ENCODE data around the gene WWTR1.

Gene WWTR1

DNA sequence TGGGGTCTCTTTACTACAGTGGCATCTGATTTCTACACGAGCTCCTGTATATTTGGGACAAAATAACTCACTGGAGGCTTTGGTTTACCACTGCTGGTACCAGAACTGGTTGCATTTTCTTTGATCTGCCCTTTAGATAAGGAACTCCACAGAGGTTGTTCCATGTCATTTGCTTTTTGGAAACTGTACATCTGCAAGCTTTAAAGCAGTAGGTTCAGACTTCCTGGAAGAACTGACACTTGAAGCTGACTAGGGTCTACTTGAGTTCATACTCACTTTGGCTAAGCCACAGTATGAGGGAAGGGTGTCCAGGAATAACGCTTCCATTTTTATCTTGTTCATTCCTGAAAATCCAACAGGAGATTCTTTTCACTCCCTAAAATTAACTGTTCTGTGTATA is 86.4 kb downstream of the WWTR1 start:
- in situ Hi-C loops (cut with MboI; ENCODE audit: low sequenced_read_pairs): no loop called here

DNA sequence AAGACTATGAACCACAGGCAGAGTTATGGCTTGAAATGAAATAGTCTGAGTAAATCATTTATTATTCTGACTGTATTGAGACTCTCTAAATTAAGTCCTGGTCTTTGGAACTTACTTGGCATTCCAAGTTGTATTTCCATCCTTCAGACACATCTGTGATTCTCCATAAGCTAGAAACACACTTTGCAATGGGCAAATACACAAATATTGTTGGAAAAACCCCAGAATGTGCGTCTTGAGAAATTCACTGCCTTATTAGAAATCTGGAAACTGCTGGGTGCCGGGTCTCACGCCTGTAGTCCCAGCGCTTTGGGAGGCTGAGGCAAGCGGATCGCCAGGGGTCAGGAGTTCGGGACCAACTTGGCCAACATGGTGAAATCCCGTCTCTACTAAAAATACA is 87.8 kb downstream of the WWTR1 start:
- in situ Hi-C loops (cut with MboI; ENCODE audit: low sequenced_read_pairs): no loop called here

GRCh38 chr3:149567381-149567780 is 90.4 kb downstream of the WWTR1 start:
- in situ Hi-C loops (cut with MboI; ENCODE audit: low sequenced_read_pairs): no loop called here

DNA sequence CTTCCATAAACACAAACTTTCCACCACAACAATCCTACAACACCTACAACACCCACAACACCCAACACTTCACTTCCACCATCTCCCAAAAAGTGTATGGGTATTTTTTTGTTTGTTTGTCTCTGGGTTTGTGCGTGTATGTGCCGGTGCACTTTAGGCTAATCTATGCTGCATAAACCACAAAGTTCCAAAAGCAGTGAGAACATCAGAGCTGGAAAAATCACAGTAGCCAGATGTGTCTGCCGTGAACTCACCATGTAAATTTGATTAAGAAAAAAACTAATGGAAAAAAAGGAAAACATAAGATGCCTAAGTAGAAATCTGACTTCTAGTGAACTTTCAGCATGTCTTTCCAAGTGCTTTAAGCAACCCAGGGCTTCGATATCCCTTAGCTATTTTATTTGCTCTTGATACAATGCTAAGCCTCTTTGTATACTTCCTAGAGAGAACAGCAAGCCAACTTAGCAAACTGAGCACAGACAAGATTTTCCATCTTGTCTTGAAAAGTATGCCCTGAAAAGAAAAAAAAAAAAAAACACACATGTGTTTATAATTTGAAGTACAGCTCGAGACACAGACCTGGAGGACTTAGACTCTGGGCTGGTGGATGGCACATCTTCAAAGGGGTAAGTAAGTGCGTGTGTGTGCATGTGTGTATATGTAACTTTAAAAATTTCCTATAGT is 91.4 kb downstream of the WWTR1 start:
- in situ Hi-C loops (cut with MboI; ENCODE audit: low sequenced_read_pairs): no loop called here

DNA sequence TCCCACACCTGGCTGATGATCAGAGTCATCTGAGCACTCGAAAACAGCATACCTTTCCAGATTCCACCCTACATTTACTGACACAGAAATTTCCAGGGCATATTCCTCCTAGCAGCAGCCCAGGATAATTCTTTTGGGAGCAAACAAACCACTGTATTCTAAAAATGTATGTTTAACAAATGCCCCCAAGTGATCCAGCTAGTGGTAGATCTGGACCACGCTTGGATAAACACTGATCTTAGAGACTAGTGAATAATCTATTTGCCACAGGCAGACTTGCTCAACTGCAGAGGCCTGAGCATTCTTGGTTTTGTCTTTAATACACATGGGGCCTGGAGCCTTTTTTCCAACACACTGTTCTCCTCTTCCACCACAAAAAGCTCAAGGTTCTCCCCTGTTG is 93.7 kb downstream of the WWTR1 start:
- in situ Hi-C loops (cut with MboI; ENCODE audit: low sequenced_read_pairs): no loop called here

- in situ Hi-C loops (cut with MboI; ENCODE audit: low sequenced_read_pairs): no loop called here
These were observed 94.7 kb downstream of the WWTR1 start for GRCh38 chr3:149563114-149563513.

DNA sequence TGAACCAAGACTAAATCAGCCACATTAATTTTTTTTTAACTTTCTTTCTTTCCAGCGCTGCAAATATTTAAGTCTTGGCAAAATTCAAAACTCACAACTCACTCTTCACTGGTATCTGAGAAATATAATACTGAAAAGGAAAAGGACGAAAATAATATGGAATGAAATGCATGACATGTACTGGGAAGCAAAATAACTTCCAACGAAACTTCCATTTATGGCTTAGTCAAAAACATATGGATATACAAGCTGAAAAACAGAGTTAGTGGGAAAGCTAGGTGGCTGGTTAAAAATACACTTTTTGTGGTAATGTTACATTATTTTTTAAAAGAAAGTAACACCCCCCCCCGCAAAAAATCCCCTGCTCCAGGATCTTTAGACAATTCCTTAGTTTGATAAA is 97.2 kb downstream of the WWTR1 start:
- in situ Hi-C loops (cut with MboI; ENCODE audit: low sequenced_read_pairs): no loop called here

- in situ Hi-C loops (cut with MboI; ENCODE audit: low sequenced_read_pairs): no loop called here
These were observed 97.8 kb downstream of the WWTR1 start for GRCh38 chr3:149560001-149560400.

GRCh38 chr3:149559525-149559924 is 98.3 kb downstream of the WWTR1 start:
- in situ Hi-C loops (cut with MboI; ENCODE audit: low sequenced_read_pairs): no loop called here

- in situ Hi-C loops (cut with MboI; ENCODE audit: low sequenced_read_pairs): no loop called here
These were observed 101.9 kb downstream of the WWTR1 start for GRCh38 chr3:149555927-149556326.

DNA sequence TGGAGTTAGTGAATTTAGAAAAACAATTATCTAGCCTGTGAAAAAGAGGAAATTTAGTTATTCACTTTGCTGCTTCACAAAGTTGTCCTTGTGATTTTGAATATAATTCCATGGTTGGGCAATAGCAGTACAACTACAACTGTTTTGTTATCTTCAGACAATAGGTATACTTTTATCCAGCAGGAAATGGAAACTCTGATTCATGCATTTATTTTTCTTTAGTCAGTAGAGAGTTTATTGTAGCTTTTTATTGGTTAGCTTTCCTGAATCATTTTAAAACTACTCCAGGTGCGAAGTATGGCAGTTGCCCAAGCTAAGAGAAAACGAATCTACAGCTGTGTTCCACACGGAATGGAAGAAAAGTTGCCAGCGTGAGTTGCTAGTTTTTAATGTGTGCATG is 103.0 kb downstream of the WWTR1 start:
- in situ Hi-C loops (cut with MboI; ENCODE audit: low sequenced_read_pairs): no loop called here

DNA sequence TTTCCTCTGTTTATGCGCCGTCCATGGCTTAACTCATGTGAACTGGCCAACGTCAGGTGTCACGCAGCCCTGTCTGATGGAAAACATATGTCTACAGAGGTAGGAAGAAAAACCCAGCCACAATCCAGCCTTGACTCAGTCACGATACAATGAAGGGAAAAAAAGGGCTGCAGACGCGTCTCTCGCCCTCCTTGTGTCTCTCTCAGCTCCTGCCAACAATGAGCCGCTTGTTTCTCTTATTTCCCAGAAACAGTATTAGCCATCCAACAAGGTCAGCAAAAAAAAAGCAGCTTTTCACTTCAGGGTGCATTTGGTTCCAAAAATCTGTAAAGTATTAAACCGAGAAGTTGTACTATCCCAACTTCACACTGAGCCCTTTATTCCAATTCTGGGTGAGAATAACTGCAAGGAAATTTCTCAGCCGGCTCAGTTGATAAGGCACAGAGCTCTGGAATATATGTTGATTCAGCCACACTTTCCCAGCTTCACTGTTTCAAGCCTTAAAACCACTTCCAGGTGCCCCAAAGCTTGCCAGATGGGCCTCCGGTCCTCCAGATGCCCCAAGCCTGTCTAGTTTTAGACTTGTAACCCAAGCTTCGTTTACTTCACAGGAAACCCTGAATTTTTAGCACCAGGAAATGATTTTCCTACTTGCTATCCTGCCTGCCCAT is 103.9 kb downstream of the WWTR1 start:
- in situ Hi-C loops (cut with MboI; ENCODE audit: low sequenced_read_pairs): no loop called here

DNA sequence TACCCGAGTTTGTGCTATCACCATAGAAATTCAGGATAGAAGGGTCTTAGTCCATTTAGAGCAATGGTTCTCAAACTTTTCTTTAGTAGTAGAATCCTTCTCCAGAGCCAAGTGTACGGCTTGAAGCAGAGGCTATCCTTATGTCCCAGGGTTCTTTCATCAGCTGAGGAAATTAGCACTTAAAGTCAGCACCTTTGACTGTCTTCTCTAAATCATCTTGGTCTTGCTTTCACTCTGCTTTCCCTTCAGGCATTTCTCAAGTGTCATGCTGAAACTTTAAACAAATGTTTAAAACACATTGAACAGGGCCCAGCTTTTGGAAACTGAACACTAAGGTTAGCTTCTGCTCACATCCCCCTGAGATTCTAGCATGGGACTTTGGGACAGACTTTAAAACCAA is 105.1 kb downstream of the WWTR1 start:
- in situ Hi-C loops (cut with MboI; ENCODE audit: low sequenced_read_pairs): no loop called here

DNA sequence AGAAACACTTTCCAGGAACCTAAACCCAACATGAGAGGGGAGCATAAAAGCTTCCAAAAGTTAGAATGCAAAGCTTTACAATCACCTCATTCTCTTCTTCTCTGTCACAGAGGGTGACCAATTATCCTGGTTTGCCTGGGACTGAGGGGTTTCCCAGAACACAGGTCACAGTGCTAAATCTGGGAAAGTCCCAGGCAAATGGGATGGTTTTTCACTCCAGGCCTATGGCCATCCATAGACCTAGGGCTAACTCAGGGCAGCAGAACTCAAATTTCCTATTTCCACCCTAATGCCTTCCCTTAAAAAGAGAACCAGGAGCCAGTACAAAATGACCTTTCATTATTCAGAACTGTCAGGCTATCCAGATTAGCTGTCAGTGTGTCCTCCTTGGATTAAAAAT is 106.3 kb downstream of the WWTR1 start:
- in situ Hi-C loops (cut with MboI; ENCODE audit: low sequenced_read_pairs): no loop called here

- in situ Hi-C loops (cut with MboI; ENCODE audit: low sequenced_read_pairs): no loop called here
These were observed 109.2 kb downstream of the WWTR1 start for GRCh38 chr3:149548669-149549065.

GRCh38 chr3:149547954-149548668 is 109.7 kb downstream of the WWTR1 start:
- in situ Hi-C loops (cut with MboI; ENCODE audit: low sequenced_read_pairs): no loop called here

- in situ Hi-C loops (cut with MboI; ENCODE audit: low sequenced_read_pairs): no loop called here
These were observed 110.4 kb downstream of the WWTR1 start for GRCh38 chr3:149547413-149547812.

DNA sequence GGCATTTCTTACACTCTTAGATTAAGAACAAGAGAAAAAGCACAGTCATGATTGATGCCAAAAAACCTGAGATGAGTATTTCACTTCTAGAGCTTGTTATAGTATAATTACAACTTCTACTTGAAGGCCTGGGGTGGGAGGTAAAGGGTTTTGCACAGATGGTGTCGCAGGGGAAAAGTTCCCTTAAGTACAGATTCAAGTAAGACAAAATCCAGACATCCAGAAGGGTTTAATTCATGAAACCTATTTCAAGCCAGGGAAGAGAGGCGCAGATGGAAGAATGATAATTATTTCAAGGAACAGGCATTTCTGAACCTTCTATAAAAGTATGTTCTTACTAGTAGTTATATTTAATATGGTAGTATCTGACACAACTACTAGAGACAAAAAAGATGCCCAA is 112.8 kb downstream of the WWTR1 start:
- in situ Hi-C loops (cut with MboI; ENCODE audit: low sequenced_read_pairs): no loop called here

DNA sequence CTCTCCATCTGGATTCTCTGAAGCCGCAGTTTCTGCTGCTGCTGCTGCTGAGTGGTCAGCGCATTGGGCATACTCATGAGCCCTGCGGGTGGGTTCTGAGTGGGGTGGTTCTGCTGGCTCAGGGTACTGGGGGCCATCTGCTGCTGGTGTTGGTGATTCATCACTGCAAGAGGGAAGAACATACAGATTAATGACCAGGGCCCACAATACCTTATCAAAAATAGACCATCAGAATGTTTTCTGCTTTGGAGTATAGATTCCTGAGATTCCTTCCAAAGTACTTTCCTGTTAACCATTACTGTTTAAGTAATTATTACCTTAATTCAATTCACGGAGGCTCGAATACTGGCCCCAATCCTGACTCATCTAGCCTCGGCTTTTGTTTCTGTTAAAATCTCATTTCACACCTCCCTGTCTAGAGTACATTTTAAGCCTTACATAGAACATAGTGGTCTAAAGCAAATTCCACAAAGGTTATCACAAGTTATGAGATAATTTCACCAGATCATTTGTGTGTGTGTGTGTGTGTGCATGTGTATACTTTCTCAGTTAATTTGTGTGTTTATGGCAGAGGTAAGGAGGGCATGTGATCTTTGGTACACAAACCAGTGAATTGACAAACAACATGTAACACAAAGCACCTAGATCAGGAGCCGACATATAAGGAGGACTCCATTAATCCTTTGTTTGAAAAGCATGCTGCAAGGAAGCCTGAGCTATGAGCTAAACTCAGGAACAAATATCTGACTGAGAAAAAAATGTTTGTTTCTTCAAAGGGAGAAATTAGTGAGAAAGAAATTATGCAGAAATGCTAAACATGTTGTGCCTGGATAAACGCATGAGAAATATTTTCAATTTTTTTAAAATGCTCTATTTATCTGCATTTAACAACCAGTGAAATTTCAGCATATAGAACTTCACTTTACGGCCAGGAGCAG is 115.2 kb downstream of the WWTR1 start:
- in situ Hi-C loops (cut with MboI; ENCODE audit: low sequenced_read_pairs): no loop called here

- in situ Hi-C loops (cut with MboI; ENCODE audit: low sequenced_read_pairs): no loop called here
These were observed 116.7 kb downstream of the WWTR1 start for GRCh38 chr3:149541091-149541491.

DNA sequence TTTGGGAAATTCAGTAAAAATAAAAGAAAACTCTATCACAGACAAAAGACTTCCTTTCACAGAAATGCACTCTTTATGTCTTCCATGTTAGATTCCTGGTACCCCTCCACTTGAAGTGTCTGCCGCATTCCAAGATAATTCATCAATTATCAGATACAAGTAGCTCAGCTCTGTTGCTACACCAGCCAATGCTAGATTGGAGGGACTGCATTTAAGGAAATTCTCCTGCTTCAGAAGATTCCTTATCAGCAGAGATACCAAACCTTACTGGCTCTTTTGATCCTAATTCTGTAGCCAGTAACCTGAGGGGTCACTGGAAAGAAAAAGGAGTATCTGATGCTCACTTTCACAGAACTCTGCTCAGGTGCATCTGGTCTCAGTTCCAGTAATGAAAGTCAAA is 119.5 kb downstream of the WWTR1 start:
- in situ Hi-C loops (cut with MboI; ENCODE audit: low sequenced_read_pairs): no loop called here

Data from HL-60/S4 treated with phorbol 12-myristate 13-acetate at 8.2 ng/mL for 4 days and 3 days (cell line).